HG03175 (cell line): ENCODE data around the gene AFTPH.

ENCODE experiments used
- ATAC-seq: cut with Tn5 transposase; IDR thresholded peaks from one replicate; pipeline ENCODE4 v1.9.1; 2021; ENCODE audit warnings: mild to moderate bottlenecking, moderate library complexity; ENCODE audit not compliant: unreplicated experiment

Gene AFTPH

GRCh38 chr2:64586054-64586453, 61.9 kb downstream of the AFTPH start:
- no peak for ATAC-seq

DNA sequence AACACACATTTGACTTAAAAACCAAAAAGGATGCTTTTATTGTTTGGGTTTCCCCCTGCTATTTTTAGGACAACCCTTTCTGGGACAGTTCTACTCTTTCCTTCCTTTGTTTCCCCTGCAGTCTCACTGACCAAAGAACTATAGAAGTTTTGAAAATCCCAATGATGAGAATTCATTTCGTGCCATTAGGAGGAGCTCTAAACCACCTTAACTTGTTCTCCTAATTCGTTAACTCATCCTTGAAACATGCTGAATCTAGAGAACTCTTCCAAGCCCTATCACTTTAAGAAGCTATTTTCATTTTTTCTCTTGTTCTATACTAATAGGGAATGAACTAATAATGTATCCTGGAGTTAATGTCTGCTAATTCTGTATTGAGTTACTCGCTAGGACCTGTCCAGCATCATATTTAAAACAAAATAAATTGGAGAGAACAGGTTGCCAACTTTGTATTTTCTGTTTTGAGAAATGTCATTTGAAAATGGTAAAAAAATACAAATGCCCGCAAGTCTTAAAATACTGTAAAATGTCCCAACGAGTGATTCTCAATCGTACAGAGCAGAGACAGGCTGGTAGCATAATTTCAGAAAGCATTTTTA, 62.9 kb downstream of the AFTPH start:
- no peak for ATAC-seq

DNA sequence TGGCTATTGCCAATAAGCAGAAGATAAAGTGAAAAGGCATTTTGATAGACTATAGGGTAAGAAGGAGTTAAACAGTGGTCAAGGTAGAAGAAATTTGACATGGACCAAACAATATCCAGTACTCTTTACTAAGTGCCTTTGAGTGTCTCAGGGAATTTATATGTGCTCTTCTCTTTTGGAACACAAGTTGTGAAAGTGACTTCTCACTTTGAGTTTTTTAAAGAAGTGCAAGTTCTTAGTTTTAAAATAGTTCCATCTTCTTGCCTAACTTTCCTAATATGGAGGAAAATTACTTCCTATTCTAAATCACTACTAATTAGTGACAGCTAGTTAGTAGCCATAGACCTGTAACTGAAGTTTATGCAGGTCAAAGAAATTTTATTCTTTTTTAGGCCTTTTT, 63.4 kb downstream of the AFTPH start:
- no peak for ATAC-seq

DNA sequence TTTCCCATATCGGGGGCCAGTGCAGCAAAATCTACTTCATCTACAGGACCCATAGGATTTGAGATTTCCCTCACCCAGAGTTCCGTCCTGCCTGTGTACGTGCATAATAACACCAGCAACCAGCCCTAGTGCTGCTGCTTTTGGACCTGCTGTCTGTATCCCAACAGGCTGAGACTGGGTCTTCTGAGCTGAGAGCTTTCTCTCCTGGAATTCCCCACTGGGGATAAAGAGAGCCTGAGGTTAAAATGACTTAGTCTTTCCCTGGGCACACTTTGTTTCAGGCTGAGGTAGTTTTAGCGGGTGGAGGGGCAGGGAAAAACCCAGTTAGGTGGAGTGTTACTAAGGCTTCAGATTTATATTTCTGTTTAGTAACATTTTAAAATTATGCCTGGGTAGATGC, 67.1 kb downstream of the AFTPH start:
- ATAC-seq, result no peak

DNA sequence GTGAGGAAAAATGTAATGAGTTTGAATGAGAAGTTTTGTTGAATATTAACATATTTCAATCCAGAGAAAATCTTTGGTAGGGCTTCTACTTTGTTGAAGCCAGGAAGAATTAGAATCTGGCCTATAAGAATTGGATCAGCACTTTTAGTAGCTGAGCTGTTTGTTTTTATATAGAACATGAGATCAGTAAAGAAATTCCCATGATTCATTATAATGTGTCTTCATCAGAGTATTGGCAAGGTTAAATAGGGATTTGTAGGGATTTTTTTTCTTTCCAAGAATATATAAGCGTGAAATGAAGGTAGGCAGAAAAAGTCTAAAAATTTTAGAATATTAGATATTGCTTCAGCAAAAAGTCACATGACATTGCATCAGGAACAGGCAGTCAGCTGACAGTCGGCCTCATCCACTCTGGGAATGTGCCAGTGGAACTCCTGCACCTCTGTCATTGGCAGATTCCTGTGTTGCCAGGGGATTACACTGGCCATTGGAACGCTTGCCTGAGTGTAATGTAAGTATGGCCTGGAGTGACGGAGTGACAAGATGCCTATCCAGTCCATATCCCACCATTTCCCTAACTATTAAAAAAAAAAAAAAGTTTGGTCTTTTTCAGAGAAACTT, 69.0 kb downstream of the AFTPH start:
- no peak for ATAC-seq

GRCh38 chr2:64594226-64594989, 70.3 kb downstream of the AFTPH start:
- no peak for ATAC-seq

DNA sequence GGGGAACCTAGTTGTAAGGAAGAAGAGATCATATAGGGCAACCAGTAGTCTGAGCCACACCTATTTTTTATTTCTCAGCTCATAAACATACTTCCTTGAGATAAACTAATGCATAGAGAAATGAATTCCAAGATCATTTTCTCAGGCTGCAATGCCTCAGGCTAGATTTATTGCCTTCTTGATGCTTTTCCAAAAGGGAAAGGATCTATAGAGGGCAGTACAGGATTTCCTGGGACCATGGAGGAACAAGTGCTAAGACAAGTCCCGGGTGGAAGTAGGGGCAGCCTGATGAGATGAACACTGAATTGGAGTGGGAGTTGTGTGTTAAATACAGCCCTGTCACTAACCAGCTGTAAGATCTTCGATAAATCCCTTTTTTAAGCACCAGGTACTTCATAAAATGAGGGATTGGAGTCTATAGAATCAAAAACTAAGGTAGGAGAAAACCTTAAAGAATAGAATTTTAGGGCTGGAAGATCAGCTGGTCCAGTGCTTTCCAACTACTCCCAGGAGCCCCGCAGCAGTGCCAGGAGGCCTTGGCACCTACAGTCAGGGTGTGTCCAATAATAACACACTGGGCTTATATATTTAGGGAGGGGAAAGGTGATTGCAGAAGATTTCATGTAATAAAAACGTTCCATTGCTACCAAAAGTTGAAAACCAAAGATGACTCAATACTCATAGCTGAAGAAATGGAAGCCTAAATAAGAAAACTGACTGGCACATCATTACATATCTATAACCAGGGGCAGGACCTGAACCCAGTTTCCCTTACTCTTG, 71.5 kb downstream of the AFTPH start:
- no peak for ATAC-seq

DNA sequence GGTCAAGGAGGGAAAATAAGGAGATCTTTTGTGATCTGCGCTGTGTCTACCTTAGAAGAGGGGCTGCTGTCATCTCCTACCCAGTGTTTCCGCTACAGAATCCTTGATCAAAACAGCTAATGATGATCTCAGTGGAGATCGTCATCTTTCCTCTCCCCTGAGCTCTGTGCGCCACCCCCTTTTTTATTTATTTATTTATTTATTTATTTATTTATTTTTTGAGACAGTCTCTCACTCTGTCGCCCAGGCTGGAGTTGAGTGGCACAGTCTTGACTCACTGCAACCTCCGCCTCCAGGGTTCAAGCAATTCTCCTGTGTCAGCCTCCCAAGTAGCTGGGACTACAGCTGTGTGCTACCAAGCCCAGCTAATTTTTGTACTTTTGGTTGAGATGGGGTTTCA, 74.1 kb downstream of the AFTPH start:
- ATAC-seq, result no peak

DNA sequence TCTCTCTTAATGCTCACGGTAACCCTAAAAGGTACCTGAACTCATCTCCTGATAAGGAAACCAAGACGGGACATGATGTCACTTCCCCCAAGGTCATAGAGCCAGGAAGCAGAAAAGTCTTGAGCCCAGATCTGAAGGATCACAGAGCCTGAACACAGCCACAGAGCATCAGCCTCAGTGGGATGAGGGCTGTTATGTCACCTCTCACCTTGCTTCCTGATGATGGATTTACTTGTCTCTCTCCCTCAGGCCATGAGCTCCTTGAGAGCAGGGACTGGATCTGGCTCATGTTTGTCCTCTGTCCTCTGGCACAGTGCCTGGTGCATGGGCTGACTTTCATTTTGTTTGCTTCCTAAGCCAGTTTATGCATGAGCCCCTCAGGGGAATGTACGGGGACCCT, 75.3 kb downstream of the AFTPH start:
- ATAC-seq, result no peak

DNA sequence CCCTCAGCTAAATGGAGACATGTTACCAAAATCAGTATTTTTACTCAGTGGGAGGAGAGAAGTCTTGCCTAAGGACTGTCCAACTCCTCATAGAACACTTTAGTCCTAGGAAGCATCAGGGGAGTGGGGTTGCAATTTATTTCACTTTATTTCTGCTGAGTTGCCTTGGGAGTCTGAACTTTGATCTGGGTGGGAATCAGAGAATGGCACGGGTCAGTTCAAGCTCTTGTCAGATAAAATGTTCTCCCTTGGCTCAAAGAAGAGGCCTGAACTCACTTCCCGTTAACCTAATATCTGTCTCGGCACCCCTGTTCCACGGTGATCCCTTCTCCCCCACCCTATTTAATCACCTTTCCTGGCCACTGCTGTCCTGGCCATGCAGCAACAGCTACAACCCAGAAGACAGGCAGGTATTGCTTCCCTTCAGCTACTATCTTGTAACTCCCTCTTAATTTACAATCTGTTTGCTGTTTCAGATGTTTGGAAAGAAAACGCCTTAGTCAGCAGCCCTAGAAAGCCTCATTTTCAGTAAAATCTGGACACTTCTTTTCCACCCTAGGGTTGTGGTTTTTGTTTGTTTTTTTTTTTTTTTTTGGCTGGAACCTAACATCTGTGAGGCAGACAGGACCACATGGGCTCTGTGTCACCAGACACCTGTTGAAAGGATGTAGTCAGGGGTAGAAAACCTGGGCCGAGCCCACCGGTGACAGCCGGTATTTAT, 77.1 kb downstream of the AFTPH start:
- ATAC-seq, result no peak

DNA sequence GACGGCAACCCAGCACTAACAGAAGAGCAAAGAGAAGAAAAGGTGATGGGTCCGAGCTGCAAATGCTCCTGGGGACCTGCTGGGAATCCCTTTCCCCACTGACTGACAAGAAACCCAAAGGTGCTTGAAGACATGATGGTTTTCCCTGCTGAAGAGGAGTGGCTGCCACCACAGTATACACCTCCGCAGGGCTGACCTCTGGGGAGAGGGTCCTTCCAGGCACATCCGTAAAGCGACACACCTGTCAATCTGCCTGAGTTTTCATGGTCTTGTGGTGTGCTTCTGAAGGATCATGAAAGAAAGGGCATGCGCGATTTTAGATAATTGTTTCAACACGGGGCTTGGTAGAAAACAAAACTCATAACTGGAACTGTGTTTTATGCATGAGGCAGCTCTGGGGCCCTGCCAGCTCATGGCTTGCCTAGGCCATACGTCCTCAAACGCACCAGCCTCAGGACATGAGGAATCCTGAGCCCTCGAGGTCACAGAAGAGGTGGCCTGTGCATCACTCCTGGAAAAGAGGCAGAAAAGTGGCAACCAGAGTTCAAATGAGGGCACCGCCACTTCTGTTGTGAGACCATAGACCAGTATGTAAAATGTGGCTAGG, 77.8 kb downstream of the AFTPH start:
- ATAC-seq, result no peak

DNA sequence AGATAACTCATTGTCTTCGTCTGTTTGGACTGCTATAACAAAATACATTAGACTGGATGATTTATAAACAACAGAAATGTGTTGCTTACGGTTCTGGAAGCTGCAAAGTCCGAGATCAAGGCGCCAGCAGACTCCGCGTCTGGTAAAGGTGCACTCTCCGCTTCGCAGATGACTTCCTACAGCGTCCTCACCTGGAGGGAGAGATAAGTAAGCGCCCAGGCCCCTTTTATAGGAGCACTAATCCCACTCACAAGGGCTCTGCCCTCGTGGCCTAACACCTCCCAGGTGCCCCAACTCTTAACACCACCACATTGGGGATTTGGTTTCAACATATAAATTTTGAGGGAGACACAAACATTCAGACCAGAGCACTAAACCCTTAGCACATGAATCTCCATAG, 78.3 kb downstream of the AFTPH start:
- no peak for ATAC-seq

DNA sequence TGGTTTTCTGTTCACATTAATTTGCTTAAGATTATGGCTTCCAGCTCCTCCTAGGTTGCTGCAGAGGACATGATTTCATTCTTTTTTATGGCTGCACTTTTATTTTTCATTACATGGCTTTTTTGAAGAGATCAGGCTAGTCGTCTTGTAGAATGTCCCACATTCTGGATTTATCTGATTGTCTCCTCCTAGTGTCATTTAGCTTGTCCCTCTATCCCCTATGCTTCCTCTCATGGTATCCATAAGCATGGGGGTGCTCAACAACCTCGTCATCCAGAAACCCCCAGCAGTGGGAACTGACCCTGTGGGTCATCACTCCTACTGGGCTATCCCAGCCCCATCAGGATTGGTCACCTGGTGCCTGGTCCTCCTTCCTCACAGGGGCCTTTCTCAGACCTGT, 80.0 kb downstream of the AFTPH start:
- ATAC-seq, result no peak

GRCh38 chr2:64605026-64605471, 80.9 kb downstream of the AFTPH start:
- no peak for ATAC-seq

DNA sequence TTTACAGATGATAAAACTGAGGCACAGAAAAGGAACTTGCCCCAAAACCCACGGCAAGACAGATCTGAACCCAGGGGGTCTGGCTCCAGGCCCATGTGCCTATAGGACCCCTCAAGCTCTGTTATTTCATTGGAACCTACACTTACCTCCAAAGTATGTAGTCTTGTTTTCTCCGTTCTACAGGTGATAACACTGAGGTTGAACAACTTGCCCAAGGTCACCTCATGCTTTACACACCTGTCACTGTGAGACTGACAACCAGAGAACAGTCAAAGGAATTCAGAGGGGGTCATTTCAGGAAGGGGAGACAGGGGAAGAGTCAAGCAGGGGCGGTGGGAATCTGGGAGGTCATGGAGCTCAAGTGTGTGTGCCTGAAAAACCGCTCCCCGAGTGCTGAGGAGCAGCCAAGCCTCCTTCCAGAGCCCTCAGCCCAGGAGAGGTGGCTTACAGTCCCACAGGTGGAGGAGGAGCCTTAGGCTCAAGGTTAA, 81.9 kb downstream of the AFTPH start:
- ATAC-seq, result no peak

- ATAC-seq, result peak; percentile 90
Observed at GRCh38 chr2:64606479-64607363, 82.6 kb downstream of the AFTPH start.

GRCh38 chr2:64607381-64608304, 83.5 kb downstream of the AFTPH start:
- ATAC-seq, result no peak

DNA sequence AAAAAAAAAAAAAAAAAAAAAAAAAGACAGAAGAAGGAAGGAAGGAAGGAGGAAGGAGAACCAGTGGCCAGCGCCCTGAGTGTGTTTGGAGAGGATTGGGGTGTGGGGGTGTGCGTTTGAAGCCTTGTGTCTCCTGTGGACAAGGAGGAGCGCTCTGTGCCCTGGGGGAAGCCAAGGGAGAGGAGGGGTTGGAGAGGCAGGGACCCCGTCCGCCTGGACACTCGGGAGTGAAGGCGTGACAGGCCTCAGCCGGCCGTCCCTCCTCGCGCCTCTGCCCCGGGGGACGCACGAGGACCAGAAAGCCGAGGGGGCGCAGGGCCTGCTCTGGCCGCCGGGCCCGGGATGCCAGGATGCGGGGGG, 84.7 kb downstream of the AFTPH start:
- peak; percentile 1 for ATAC-seq
